CD4-positive, CD25-positive, alpha-beta regulatory T cell (primary cell): ENCODE results near the gene ABTB2. TPM values are rescaled to one million over a fixed set of nuclear protein-coding genes. Genes with fewer than 3 reads are reported as not detected.

Experiments
- ATAC-seq, 2 donors: fragments of 150-1000 bp; cut with Tn5 transposase; one replicate each; pipeline ENCODE4 v1.10.0; 2021; ENCODE audit warnings: low read depth in 2 of 2, moderate number of reproducible peaks in 2 of 2, moderate library complexity in 1 of 2
- DNase-seq, 3 donors: peaks; one replicate each; pipeline versions ENCODE4 v3.0.0 to v3.0.0-alpha.2; 2012 to 2022; ENCODE audit warnings: mixed read lengths in 1 of 3
- H3K27ac ChIP-seq: one replicate; pipeline ENCODE4 v1.7.0; 2013; ENCODE audit warnings: mild to moderate bottlenecking, low read length; ENCODE audit not compliant: insufficient read depth, poor library complexity, severe bottlenecking
- H3K27me3 ChIP-seq: one replicate; pipeline ENCODE4 v1.7.0; 2013; ENCODE audit warnings: low read length; ENCODE audit not compliant: control insufficient read depth, insufficient read depth
- H3K36me3 ChIP-seq: one replicate; pipeline ENCODE4 v1.7.0; 2013; ENCODE audit warnings: mild to moderate bottlenecking, low read length, moderate library complexity; ENCODE audit not compliant: control insufficient read depth, insufficient read depth
- H3K4me1 ChIP-seq: 2 replicates; pipeline ENCODE4 v1.7.0; 2013; ENCODE audit warnings: mild to moderate bottlenecking, low read length; ENCODE audit not compliant: insufficient read depth, control insufficient read depth, poor library complexity, severe bottlenecking
- H3K4me3 ChIP-seq: one replicate; pipeline ENCODE4 v1.7.0; 2013; ENCODE audit warnings: low read depth, mild to moderate bottlenecking, low read length, moderate library complexity
- H3K9me3 ChIP-seq, 2 experiments: 1 replicate in 1 of 2; 2 replicates in 1 of 2; pipeline ENCODE4 v1.7.0; 2013; ENCODE audit warnings: low read length in 2 of 2, mild to moderate bottlenecking in 1 of 2, moderate library complexity in 1 of 2; ENCODE audit not compliant: control insufficient read depth in 2 of 2
- H3K27ac Mint-ChIP-seq, 3 donors: one replicate each; pipeline ENCODE4 v1.8.0; 2020 to 2022; ENCODE audit warnings: mild to moderate bottlenecking in 3 of 3, mixed read lengths in 3 of 3, moderate library complexity in 2 of 3
- H3K27me3 Mint-ChIP-seq: one replicate; pipeline ENCODE4 v1.8.0; 2022; ENCODE audit warnings: mild to moderate bottlenecking, mixed read lengths
- H3K36me3 Mint-ChIP-seq: one replicate; pipeline ENCODE4 v1.8.0; 2020; ENCODE audit warnings: mixed read lengths
- H3K4me1 Mint-ChIP-seq, 4 donors: one replicate each; pipeline ENCODE4 v1.8.0; 2020 to 2022; ENCODE audit warnings: mixed read lengths in 4 of 4, mild to moderate bottlenecking in 1 of 4
- H3K4me3 Mint-ChIP-seq, 4 donors: one replicate each; pipeline ENCODE4 v1.8.0; 2020 to 2022; ENCODE audit warnings: mild to moderate bottlenecking in 4 of 4, mixed read lengths in 4 of 4, moderate library complexity in 3 of 4
- H3K9me3 Mint-ChIP-seq, 7 donors: one replicate each; pipeline ENCODE4 v1.8.0; 2020 to 2022; ENCODE audit warnings: mixed read lengths in 7 of 7, mild to moderate bottlenecking in 3 of 7, moderate library complexity in 2 of 7
- polyA plus RNA-seq, 4 donors: library from polyadenylated mRNA; unstranded; fragments of 300-500 nt; fragmentation: Illumina TruSeq; gene quantifications; one replicate each; pipeline ENCODE4 v1.2.3, GENCODE V29; 2021
- total RNA-seq: library from RNA; stranded (reverse); gene quantifications from one replicate; pipeline ENCODE4 v1.2.3, GENCODE V29; 2022

Gene ABTB2
- total and polyA plus RNA-seq, 5 donors from 2014 or later, result 0.12 to 0.89 (median 0.13) TPM; not detected in 2

GRCh38 chr11:34232807-34233206 is 125.0 kb downstream of the ABTB2 start:
- H3K4me3 Mint-ChIP-seq, result no peak overlapping the region
- Histone ChIP-seq H3K27ac (no peak overlapping the region), H3K4me3 (no peak overlapping the region), H3K4me1 (peaks cover 18% of the 10 kb centered on the region), H3K27me3 (no peaks in the 10 kb centered on the region), H3K9me3 (no peaks in the 10 kb centered on the region), H3K36me3 (no peaks in the 10 kb centered on the region)
- no peak for ATAC-seq
- no peak for DNase-seq
- peaks cover 35% of the 10 kb centered on the region for H3K27me3 Mint-ChIP-seq
- H3K27ac Mint-ChIP-seq, result no peak overlapping the region
- peaks cover 11 to 32% (median 19%) of the 10 kb centered on the region in 4 donors for H3K4me1 Mint-ChIP-seq
- no peaks in the 10 kb centered on the region for H3K36me3 Mint-ChIP-seq
- H3K9me3 Mint-ChIP-seq, result peaks cover 0 to 2% (median 0%) of the 10 kb centered on the region in 7 donors

GRCh38 chr11:34226210-34226609 is 131.6 kb downstream of the ABTB2 start:
- no peaks in the 10 kb centered on the region for H3K36me3 ChIP-seq
- no peaks in the 10 kb centered on the region for H3K36me3 Mint-ChIP-seq
- peaks cover 0 to 4% (median 0%) of the 10 kb centered on the region in 7 donors for H3K9me3 Mint-ChIP-seq
- no peak overlapping the region for H3K4me3 Mint-ChIP-seq
- no peaks in the 10 kb centered on the region for H3K4me1 Mint-ChIP-seq
- ATAC-seq (no peak), DNase-seq (no peak)
- H3K27ac Mint-ChIP-seq, result no peak overlapping the region
- no peaks in the 10 kb centered on the region for H3K4me1 ChIP-seq
- no peaks in the 10 kb centered on the region for H3K9me3 ChIP-seq
- H3K27me3 ChIP-seq, result no peaks in the 10 kb centered on the region
- no peak overlapping the region for H3K27ac ChIP-seq
- H3K27me3 Mint-ChIP-seq, result peaks cover 10% of the 10 kb centered on the region
- H3K4me3 ChIP-seq, result no peak overlapping the region

- Mint-ChIP-seq H3K27ac (no peak overlapping the region), H3K9me3 (peaks cover 0 to 4% (median 0%) of the 10 kb centered on the region in 7 donors), H3K4me1 (no peaks in the 10 kb centered on the region), H3K27me3 (peaks cover 14% of the 10 kb centered on the region), H3K36me3 (no peaks in the 10 kb centered on the region), H3K4me3 (no peak overlapping the region)
- no peak for DNase-seq
- Histone ChIP-seq H3K4me1 (no peaks in the 10 kb centered on the region), H3K27me3 (no peaks in the 10 kb centered on the region), H3K9me3 (no peaks in the 10 kb centered on the region), H3K36me3 (no peaks in the 10 kb centered on the region), H3K4me3 (no peak overlapping the region), H3K27ac (no peak overlapping the region)
- no peak for ATAC-seq
Measured at GRCh38 chr11:34225091-34225490, 132.7 kb downstream of the ABTB2 start.

GRCh38 chr11:34224434-34224966 is 133.3 kb downstream of the ABTB2 start:
- H3K4me3 Mint-ChIP-seq, result no peak overlapping the region
- H3K27me3 Mint-ChIP-seq, result peaks cover 14% of the 10 kb centered on the region
- DNase-seq, result no peak
- H3K36me3 Mint-ChIP-seq, result no peaks in the 10 kb centered on the region
- H3K9me3 ChIP-seq, result no peaks in the 10 kb centered on the region
- no peak overlapping the region for H3K27ac Mint-ChIP-seq
- H3K4me1 ChIP-seq, result no peaks in the 10 kb centered on the region
- H3K27me3 ChIP-seq, result no peaks in the 10 kb centered on the region
- no peak for ATAC-seq
- H3K4me1 Mint-ChIP-seq, result no peaks in the 10 kb centered on the region
- peaks cover 0 to 4% (median 0%) of the 10 kb centered on the region in 7 donors for H3K9me3 Mint-ChIP-seq
- no peaks in the 10 kb centered on the region for H3K36me3 ChIP-seq
- H3K27ac ChIP-seq, result no peak overlapping the region
- H3K4me3 ChIP-seq, result no peak overlapping the region

DNA sequence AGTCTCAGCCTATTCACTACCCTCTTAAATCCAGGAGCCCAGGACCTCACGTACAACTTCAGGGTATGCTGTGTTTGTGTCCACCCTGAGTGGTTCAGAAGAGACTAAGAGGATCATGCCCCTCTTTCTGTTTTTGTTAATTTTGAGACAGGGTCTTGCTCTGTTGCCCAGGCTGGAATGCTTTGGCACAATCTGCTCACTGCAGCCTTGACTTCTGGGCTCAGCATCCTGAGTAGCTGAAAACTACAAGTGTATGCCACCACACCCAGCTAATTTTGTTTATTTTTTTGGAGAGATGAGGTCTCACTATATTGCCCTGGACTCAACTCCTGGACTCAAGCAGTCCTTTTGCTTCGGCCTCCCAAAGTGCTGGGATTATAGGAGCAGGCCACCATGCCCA is 133.9 kb downstream of the ABTB2 start:
- Histone ChIP-seq H3K27me3 (no peaks in the 10 kb centered on the region), H3K4me3 (no peak overlapping the region), H3K4me1 (no peaks in the 10 kb centered on the region), H3K9me3 (no peaks in the 10 kb centered on the region), H3K27ac (no peak overlapping the region), H3K36me3 (no peaks in the 10 kb centered on the region)
- H3K36me3 Mint-ChIP-seq, result no peaks in the 10 kb centered on the region
- H3K9me3 Mint-ChIP-seq, result peaks cover 0 to 4% (median 0%) of the 10 kb centered on the region in 7 donors
- ATAC-seq (no peak), DNase-seq (no peak)
- H3K4me3 Mint-ChIP-seq, result no peak overlapping the region
- no peaks in the 10 kb centered on the region for H3K4me1 Mint-ChIP-seq
- no peak overlapping the region for H3K27ac Mint-ChIP-seq
- peaks cover 14% of the 10 kb centered on the region for H3K27me3 Mint-ChIP-seq

DNA sequence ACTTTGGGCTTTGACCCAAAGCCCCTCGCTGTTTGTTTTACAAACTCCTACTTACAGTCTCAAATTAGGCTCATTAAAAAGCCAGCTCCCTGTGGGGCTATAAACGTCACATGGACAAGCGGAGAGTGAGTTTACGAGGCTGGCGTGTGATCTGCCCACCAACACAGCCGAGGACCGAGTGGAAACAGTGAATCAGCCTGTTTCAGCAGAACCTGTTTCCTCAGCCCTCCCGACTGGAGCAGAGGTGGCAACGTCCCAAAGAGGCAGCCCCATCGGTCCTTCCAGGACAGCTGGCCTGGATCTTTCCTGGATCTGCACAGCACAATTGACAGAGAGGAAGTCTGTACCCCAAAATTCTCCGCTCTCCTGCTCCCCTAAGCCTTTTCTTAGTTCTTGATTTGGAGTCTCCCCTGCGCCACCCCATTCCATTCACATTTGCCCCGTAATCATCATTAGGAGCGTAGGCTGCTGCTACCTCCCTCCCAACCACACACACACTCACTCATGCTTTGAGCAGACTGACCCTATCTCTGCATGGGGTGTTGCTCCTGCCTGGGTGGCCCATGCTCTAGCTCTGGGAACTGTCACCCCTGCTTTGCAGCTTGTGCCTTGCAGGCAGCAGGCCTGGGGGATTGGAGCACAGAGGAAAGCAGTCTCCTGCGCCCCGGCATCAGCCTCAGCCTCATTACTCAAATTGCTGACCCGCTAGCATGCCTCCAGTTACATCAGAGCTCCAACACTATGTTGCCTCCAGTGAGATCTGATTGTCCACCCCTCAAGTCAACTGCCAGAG is 134.6 kb downstream of the ABTB2 start:
- no peak for DNase-seq
- H3K27me3 ChIP-seq, result no peaks in the 10 kb centered on the region
- peaks cover 14% of the 10 kb centered on the region for H3K27me3 Mint-ChIP-seq
- H3K36me3 Mint-ChIP-seq, result no peaks in the 10 kb centered on the region
- peaks cover 0 to 2% (median 0%) of the 10 kb centered on the region in 4 donors for H3K4me1 Mint-ChIP-seq
- H3K27ac ChIP-seq, result no peak overlapping the region
- H3K4me3 ChIP-seq, result no peak overlapping the region
- H3K9me3 ChIP-seq, result no peaks in the 10 kb centered on the region
- ATAC-seq, result no peak
- no peak overlapping the region for H3K4me3 Mint-ChIP-seq
- peaks cover 0 to 4% (median 0%) of the 10 kb centered on the region in 7 donors for H3K9me3 Mint-ChIP-seq
- no peak overlapping the region for H3K27ac Mint-ChIP-seq
- no peaks in the 10 kb centered on the region for H3K4me1 ChIP-seq
- H3K36me3 ChIP-seq, result no peaks in the 10 kb centered on the region

- no peaks in the 10 kb centered on the region for H3K36me3 Mint-ChIP-seq
- no peak for DNase-seq
- H3K4me3 Mint-ChIP-seq, result no peak overlapping the region
- no peaks in the 10 kb centered on the region for H3K4me1 ChIP-seq
- H3K4me3 ChIP-seq, result no peak overlapping the region
- H3K27ac Mint-ChIP-seq, result no peak overlapping the region
- no peaks in the 10 kb centered on the region for H3K9me3 ChIP-seq
- peaks cover 0 to 3% (median 0%) of the 10 kb centered on the region in 7 donors for H3K9me3 Mint-ChIP-seq
- no peak for ATAC-seq
- no peaks in the 10 kb centered on the region for H3K27me3 ChIP-seq
- H3K4me1 Mint-ChIP-seq, result peaks cover 0 to 2% (median 0%) of the 10 kb centered on the region in 4 donors
- H3K27ac ChIP-seq, result no peak overlapping the region
- H3K27me3 Mint-ChIP-seq, result peaks cover 15% of the 10 kb centered on the region
- no peaks in the 10 kb centered on the region for H3K36me3 ChIP-seq
Measured at GRCh38 chr11:34222030-34222429, 135.8 kb downstream of the ABTB2 start.

DNA sequence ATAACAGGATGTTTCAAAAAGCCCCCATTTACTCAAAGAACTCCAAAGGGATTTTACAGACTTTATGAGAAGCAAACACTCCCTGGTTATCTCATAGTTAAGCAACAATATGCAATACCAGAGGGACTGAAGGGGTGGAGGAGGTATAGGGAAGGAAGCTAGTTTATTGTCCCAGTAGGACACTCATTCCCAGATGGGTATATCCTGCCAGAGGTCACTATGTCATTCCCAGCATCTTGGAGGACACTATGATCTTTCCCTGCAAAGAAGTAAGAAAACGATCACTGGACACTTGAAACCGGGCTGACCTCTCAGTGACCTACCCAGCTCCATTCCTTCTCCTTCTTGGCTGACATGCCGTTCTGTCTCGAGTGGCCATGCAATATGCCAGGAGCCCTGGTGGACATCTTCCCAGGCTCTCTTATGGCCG is 137.9 kb downstream of the ABTB2 start:
- Mint-ChIP-seq H3K9me3 (peaks cover 0 to 3% (median 0%) of the 10 kb centered on the region in 7 donors), H3K36me3 (no peaks in the 10 kb centered on the region), H3K27me3 (peaks cover 20% of the 10 kb centered on the region), H3K4me1 (peaks cover 0 to 4% (median 0%) of the 10 kb centered on the region in 4 donors), H3K27ac (no peak overlapping the region), H3K4me3 (no peak overlapping the region)
- no peak for ATAC-seq
- no peaks in the 10 kb centered on the region for H3K36me3 ChIP-seq
- no peak for DNase-seq
- no peaks in the 10 kb centered on the region for H3K27me3 ChIP-seq
- H3K27ac ChIP-seq, result no peak overlapping the region
- H3K9me3 ChIP-seq, result no peaks in the 10 kb centered on the region
- no peaks in the 10 kb centered on the region for H3K4me1 ChIP-seq
- no peak overlapping the region for H3K4me3 ChIP-seq
